Ishikawa (cell line): ENCODE results near the gene SETDB1.

Experiments
- CEBPB ChIP-seq: IDR thresholded peaks from 2 replicates; pipeline ENCODE4 v1.6.1; 2012
- CREB1 ChIP-seq: IDR thresholded peaks from 2 replicates; pipeline ENCODE4 v1.6.1; 2012; ENCODE audit warnings: low read depth
- EGR1 ChIP-seq: IDR thresholded peaks from 2 replicates; pipeline ENCODE4 v1.6.1; 2012
- EP300 ChIP-seq: IDR thresholded peaks from 2 replicates; pipeline ENCODE4 v1.6.1; 2012; ENCODE audit warnings: borderline replicate concordance
- FOXM1 ChIP-seq: IDR thresholded peaks from 2 replicates; pipeline ENCODE4 v1.6.1; 2012; ENCODE audit warnings: low read depth, borderline replicate concordance
- MAX ChIP-seq: IDR thresholded peaks from 2 replicates; pipeline ENCODE4 v1.6.1; 2012
- NFIC ChIP-seq: IDR thresholded peaks from 2 replicates; pipeline ENCODE4 v1.6.1; 2012
- RAD21 ChIP-seq: IDR thresholded peaks from 2 replicates; pipeline ENCODE4 v1.6.1; 2012; ENCODE audit warnings: low read depth
- REST ChIP-seq: IDR thresholded peaks from 2 replicates; pipeline ENCODE4 v1.6.1; 2012; ENCODE audit warnings: low read depth, mild to moderate bottlenecking
- TAF1 ChIP-seq: IDR thresholded peaks from 2 replicates; pipeline ENCODE4 v1.6.1; 2012; ENCODE audit warnings: low read depth, mild to moderate bottlenecking
- TCF12 ChIP-seq: IDR thresholded peaks from 2 replicates; pipeline ENCODE4 v1.6.1; 2012; ENCODE audit warnings: low read depth
- TEAD4 ChIP-seq: IDR thresholded peaks from 2 replicates; pipeline ENCODE4 v1.6.1; 2012
- USF1 ChIP-seq: IDR thresholded peaks from 2 replicates; pipeline ENCODE4 v1.6.1; 2012
- YY1 ChIP-seq: IDR thresholded peaks from 2 replicates; pipeline ENCODE4 v1.6.1; 2012; ENCODE audit warnings: low read depth
- ZBTB7A ChIP-seq: IDR thresholded peaks from 2 replicates; pipeline ENCODE4 v1.6.1; 2012; ENCODE audit warnings: low read depth

Gene SETDB1

GRCh38 chr1:150926097-150926741 lies at the start of gene SETDB1:
Gene SETDB1, plus strand, starts transcription at chr1:150926363. Its CDS starts 1,352 bp downstream, at chr1:150927715.
- TF ChIP-seq CEBPB (no peak), TAF1 (peak; percentile 74), EGR1 (0 out of 2 replicates have a peak, but pooled peaks have one; percentile 5), USF1 (peak; percentile 84), NFIC (no peak), CREB1 (no peak; the same call in 1 of the 2 replicates), TCF12 (peak; percentile 81), YY1 (no peak), EP300 (no peak), TEAD4 (no peak), REST (no peak), ZBTB7A (no peak; the same call in 1 of the 2 replicates), RAD21 (no peak), MAX (peak; percentile 82), FOXM1 (no peak)

- TF ChIP-seq REST (no peak), CEBPB (no peak)
Measured at GRCh38 chr1:150881331-150882070, 44.7 kb upstream of the SETDB1 start.

GRCh38 chr1:150887018-150887417 lies 39.1 kb upstream of the SETDB1 start, which contains the start of gene CTXND2:
Gene CTXND2, plus strand, starts transcription at chr1:150887136. Its CDS starts 25,179 bp downstream, at chr1:150912315.
- TF ChIP-seq TEAD4, result peak; percentile 22; the same call in 1 of the 2 replicates
- TF ChIP-seq TCF12, result no peak
- TF ChIP-seq EGR1, result 0 out of 2 replicates have a peak, but pooled peaks have one; percentile 51
- no peak for TF ChIP-seq RAD21

- TF ChIP-seq NFIC (no peak), FOXM1 (no peak), CEBPB (no peak), ZBTB7A (no peak), TEAD4 (no peak), EP300 (no peak), TCF12 (no peak), USF1 (no peak), REST (no peak), TAF1 (no peak)
Measured at GRCh38 chr1:150888727-150889126, 37.4 kb upstream of the SETDB1 start.

GRCh38 chr1:150890033-150890416 lies 36.1 kb upstream of the SETDB1 start:
- TF ChIP-seq EGR1 (no peak), TEAD4 (no peak), NFIC (no peak), YY1 (no peak), CEBPB (no peak), USF1 (no peak)
